ENCODE results near the gene SLC15A3. TPM values are rescaled to one million over a fixed set of nuclear protein-coding genes. Genes with fewer than 3 reads are reported as not detected.

The SLC15A3 gene
- total RNA-seq, 1 experiment from 2014 or later = 10.2 TPM

- TF ChIP-seq IRF1 (CRISPR knock-in tag; IDR thresholded peaks at IDR 0.05) (no peak), ELF4 (CRISPR knock-in tag; IDR thresholded peaks at IDR 0.05; ENCODE audit: low read depth) (no peak), PREB (CRISPR knock-in tag; IDR thresholded peaks at IDR 0.05; ENCODE audit: borderline replicate concordance) (no peak), ZNF671 (CRISPR knock-in tag; IDR thresholded peaks at IDR 0.05) (no peak), ZNF263 (CRISPR knock-in tag; IDR thresholded peaks at IDR 0.05; ENCODE audit: low read depth) (no peak)
These were observed 37.2 kb upstream of the SLC15A3 start (continued) for GRCh38 chr11:60989093-60989650.

GRCh38 chr11:60988658-60989057 is 36.7 kb upstream of the SLC15A3 start:
- ChIA-PET POLR2A (no interaction called here), CTCF (no interaction called here)
- no peak for TF ChIP-seq HMGXB4 (CRISPR knock-in tag; IDR thresholded peaks at IDR 0.05)
- TF ChIP-seq JUN (CRISPR knock-in tag; IDR thresholded peaks at IDR 0.05) = no peak
- no peak for TF ChIP-seq GTF2I (CRISPR knock-in tag; conservative IDR thresholded peaks at IDR 0.05)
- TF ChIP-seq PREB (CRISPR knock-in tag; IDR thresholded peaks at IDR 0.05; ENCODE audit: borderline replicate concordance) = no peak
- TF ChIP-seq NR1H2 (CRISPR knock-in tag; IDR thresholded peaks at IDR 0.05) = no peak
- no peak for TF ChIP-seq ARID4B (CRISPR knock-in tag; IDR thresholded peaks at IDR 0.05; ENCODE audit: borderline replicate concordance)
- no peak for TF ChIP-seq AR (CRISPR knock-in tag; IDR thresholded peaks at IDR 0.05)
- no peak overlapping the region for H3K4me3 Mint-ChIP-seq
- ATAC-seq = no peak
- H3K9me3 Mint-ChIP-seq = no peaks in the 10 kb centered on the region
- no peak for DNase-seq (ENCODE audit: low spot score)
- H3K27me3 Mint-ChIP-seq (ENCODE audit: low read depth) = peaks cover 8% of the 10 kb centered on the region; the same call in 1 of the 2 replicates
- H3K27ac Mint-ChIP-seq = no peak overlapping the region
- no peaks in the 10 kb centered on the region for H3K36me3 Mint-ChIP-seq
- H3K4me1 Mint-ChIP-seq = no peaks in the 10 kb centered on the region
